ENCODE results near the gene FGF3. TPM values are rescaled to one million over a fixed set of nuclear protein-coding genes. Genes with fewer than 3 reads are reported as not detected.

Gene FGF3
- total and polyA plus RNA-seq, 4 experiments from 2014 or later = not detected

DNA sequence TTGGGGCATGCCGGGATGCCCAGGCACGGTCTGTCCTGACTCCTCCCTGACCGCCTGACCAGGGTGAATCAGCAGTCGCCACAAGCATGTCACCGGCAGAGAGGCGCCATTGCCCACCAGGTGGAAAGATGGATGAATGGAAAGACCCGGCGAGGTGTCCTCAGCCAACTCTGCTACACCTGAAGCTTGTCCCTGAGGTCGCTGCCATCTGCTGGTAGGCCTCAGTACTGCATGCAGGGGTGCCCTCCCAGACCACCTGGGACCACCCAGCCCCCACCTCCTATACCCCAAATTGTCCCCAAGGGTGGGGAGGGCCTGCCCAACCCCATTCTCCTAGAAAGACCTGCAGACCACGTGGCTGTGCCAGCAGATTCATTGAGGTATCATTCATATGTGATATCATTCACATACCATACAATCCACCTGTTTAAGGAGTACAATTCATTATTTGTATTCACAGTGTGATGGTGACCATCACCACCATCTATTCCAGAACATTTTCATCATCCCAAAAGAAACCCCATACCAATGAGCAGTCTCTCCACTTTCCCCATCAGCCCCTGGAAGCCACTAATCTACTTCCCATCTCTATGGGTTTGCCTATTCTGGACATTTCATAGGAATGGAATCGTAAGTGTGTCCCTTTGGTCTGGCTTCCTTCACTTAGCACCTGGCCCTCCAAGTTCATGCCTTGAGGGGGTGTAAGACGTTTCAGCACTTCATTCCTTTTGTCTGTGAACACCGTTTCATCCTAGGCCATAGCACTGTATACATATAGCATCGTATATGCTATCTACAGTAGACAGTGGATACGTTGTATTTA lies 17.5 kb downstream of the FGF3 start:
- no peak overlapping the region for H3K4me3 ChIP-seq (ENCODE audit: low read length in 2 of 2)
- no peaks in the 10 kb centered on the region for H3K36me3 ChIP-seq (ENCODE audit: insufficient read depth, low read length)
- intact Hi-C loops (cut with micrococcal nuclease) = no loop called here
- H3K27ac ChIP-seq (ENCODE audit: low read depth, low read length) = no peak overlapping the region
- no peaks in the 10 kb centered on the region for H3K4me1 ChIP-seq (ENCODE audit: insufficient read depth, low read length)
- H3K4me1 Mint-ChIP-seq = no peaks in the 10 kb centered on the region
- peaks cover 0 to 3% (median 0%) of the 10 kb centered on the region in 8 donors for H3K9me3 Mint-ChIP-seq
- H3K4me3 Mint-ChIP-seq = no peak overlapping the region
- peak in 2 of 5 donors; percentile 3 to 11 for DNase-seq
- H3K36me3 Mint-ChIP-seq = no peaks in the 10 kb centered on the region
- no peaks in the 10 kb centered on the region for H3K27me3 ChIP-seq (ENCODE audit: insufficient read depth, low read length)
- H3K27ac Mint-ChIP-seq = no peak overlapping the region
- CTCF ChIA-PET (ENCODE audit: partially characterized antibody) = interaction anchor here (0.5 to 1.3 kb wide), 2 partner anchors 32 to 826 kb away, joined by 3 read pairs; no protein-coding TSS in a partner anchor
- POLR2A ChIA-PET (ENCODE audit: partially characterized antibody) = no interaction called here
- peaks cover 0 to 7% of the 10 kb centered on the region in 2 donors for H3K27me3 Mint-ChIP-seq
- H3K9me3 ChIP-seq (ENCODE audit: control insufficient read depth in 1 of 2, low read length in 2 of 2) = no peaks in the 10 kb centered on the region

DNA sequence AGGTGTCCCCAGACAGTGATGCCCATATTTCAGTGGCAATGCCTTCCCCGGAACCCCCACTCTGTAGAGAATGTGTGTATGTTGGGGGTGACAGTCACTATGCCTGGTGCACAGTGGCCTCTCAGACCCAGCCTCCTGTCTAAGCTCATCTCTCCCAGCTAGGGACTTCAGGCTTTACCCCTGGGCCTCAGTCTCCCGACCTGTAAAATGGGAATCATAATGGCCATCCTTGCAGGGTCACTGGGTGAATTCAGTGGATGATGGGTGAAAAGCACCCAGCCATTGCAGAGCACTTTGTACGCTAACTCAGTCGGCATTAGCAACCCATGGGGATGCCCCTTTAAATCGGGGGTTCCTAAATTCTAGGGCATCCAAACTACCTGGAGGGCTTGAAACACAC lies 18.9 kb downstream of the FGF3 start:
- no peaks in the 10 kb centered on the region for H3K4me1 Mint-ChIP-seq
- H3K27ac ChIP-seq (ENCODE audit: low read depth, low read length) = no peak overlapping the region
- no peak for DNase-seq
- no peak overlapping the region for H3K4me3 Mint-ChIP-seq
- H3K9me3 ChIP-seq (ENCODE audit: control insufficient read depth in 1 of 2, low read length in 2 of 2) = no peaks in the 10 kb centered on the region
- H3K27ac Mint-ChIP-seq = no peak overlapping the region
- H3K36me3 Mint-ChIP-seq = no peaks in the 10 kb centered on the region
- POLR2A ChIA-PET (ENCODE audit: partially characterized antibody) = no interaction called here
- H3K27me3 Mint-ChIP-seq = peaks cover 0 to 7% of the 10 kb centered on the region in 2 donors
- no peaks in the 10 kb centered on the region for H3K27me3 ChIP-seq (ENCODE audit: insufficient read depth, low read length)
- CTCF ChIA-PET (ENCODE audit: partially characterized antibody) = no interaction called here
- H3K36me3 ChIP-seq (ENCODE audit: insufficient read depth, low read length) = no peaks in the 10 kb centered on the region
- H3K9me3 Mint-ChIP-seq = peaks cover 0 to 3% (median 0%) of the 10 kb centered on the region in 8 donors
- H3K4me3 ChIP-seq (ENCODE audit: low read length in 2 of 2) = no peak overlapping the region
- intact Hi-C loops (cut with micrococcal nuclease) = no loop called here
- no peaks in the 10 kb centered on the region for H3K4me1 ChIP-seq (ENCODE audit: insufficient read depth, low read length)

DNA sequence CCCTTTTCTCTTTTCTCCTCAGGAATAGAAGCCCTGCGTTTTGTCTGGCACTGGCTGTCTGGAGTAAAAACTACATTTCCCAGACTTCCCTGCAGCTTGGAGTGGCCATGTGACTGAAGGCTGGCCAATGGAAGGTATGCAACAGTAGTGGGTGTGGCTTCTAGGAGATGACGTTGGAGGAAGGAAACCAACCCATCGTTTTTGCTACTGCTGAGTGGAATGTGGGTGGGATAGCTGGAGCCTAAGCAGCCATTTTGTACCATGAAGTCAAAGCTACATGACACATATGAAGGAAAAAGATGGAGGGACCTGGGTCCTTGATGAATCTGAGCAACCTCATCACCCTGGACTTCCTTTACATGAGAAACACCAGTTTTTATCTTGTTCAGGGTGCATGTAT lies 19.6 kb downstream of the FGF3 start:
- H3K36me3 Mint-ChIP-seq = no peaks in the 10 kb centered on the region
- Histone ChIP-seq H3K27ac (ENCODE audit: low read depth, low read length) (no peak overlapping the region), H3K36me3 (ENCODE audit: insufficient read depth, low read length) (no peaks in the 10 kb centered on the region), H3K9me3 (ENCODE audit: control insufficient read depth in 1 of 2, low read length in 2 of 2) (no peaks in the 10 kb centered on the region), H3K27me3 (ENCODE audit: insufficient read depth, low read length) (no peaks in the 10 kb centered on the region), H3K4me3 (ENCODE audit: low read length in 2 of 2) (no peak overlapping the region), H3K4me1 (ENCODE audit: insufficient read depth, low read length) (no peaks in the 10 kb centered on the region)
- no peak overlapping the region for H3K4me3 Mint-ChIP-seq
- peaks cover 0 to 7% of the 10 kb centered on the region in 2 donors for H3K27me3 Mint-ChIP-seq
- H3K9me3 Mint-ChIP-seq = peaks cover 0 to 3% (median 0%) of the 10 kb centered on the region in 8 donors
- ChIA-PET POLR2A (ENCODE audit: partially characterized antibody) (no interaction called here), CTCF (ENCODE audit: partially characterized antibody) (no interaction called here)
- H3K27ac Mint-ChIP-seq = no peak overlapping the region
- no peak for DNase-seq
- no peaks in the 10 kb centered on the region for H3K4me1 Mint-ChIP-seq
- intact Hi-C loops (cut with micrococcal nuclease) = no loop called here

DNA sequence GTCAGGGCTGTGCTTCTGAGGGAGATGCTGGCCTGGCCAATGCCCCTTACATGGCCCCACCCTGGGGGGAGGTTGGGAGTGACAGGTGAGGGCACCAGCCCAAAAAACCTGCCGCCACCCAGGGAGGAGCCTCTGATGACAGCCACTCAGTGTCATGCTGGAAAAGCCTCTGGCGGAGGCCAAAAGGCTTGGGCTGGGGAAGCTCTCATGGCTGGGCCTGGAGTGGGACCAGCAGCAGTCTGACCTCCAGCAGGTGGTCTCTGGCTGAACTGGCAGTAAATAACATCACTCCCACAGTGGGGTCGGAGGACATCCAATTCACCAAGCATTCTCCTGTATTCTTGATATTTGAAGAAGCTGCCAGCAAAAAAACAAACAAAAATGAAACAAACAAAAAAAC lies 20.1 kb downstream of the FGF3 start:
- Mint-ChIP-seq H3K4me3 (no peak overlapping the region), H3K4me1 (no peaks in the 10 kb centered on the region), H3K27me3 (peaks cover 0 to 7% of the 10 kb centered on the region in 2 donors), H3K27ac (no peak overlapping the region), H3K9me3 (peaks cover 0 to 3% (median 0%) of the 10 kb centered on the region in 8 donors), H3K36me3 (no peaks in the 10 kb centered on the region)
- intact Hi-C loops (cut with micrococcal nuclease) = no loop called here
- Histone ChIP-seq H3K27ac (ENCODE audit: low read depth, low read length) (no peak overlapping the region), H3K9me3 (ENCODE audit: control insufficient read depth in 1 of 2, low read length in 2 of 2) (no peaks in the 10 kb centered on the region), H3K4me1 (ENCODE audit: insufficient read depth, low read length) (no peaks in the 10 kb centered on the region), H3K36me3 (ENCODE audit: insufficient read depth, low read length) (no peaks in the 10 kb centered on the region), H3K27me3 (ENCODE audit: insufficient read depth, low read length) (no peaks in the 10 kb centered on the region), H3K4me3 (ENCODE audit: low read length in 2 of 2) (no peak overlapping the region)
- ChIA-PET CTCF (ENCODE audit: partially characterized antibody) (no interaction called here), POLR2A (ENCODE audit: partially characterized antibody) (no interaction called here)
- DNase-seq = no peak

DNA sequence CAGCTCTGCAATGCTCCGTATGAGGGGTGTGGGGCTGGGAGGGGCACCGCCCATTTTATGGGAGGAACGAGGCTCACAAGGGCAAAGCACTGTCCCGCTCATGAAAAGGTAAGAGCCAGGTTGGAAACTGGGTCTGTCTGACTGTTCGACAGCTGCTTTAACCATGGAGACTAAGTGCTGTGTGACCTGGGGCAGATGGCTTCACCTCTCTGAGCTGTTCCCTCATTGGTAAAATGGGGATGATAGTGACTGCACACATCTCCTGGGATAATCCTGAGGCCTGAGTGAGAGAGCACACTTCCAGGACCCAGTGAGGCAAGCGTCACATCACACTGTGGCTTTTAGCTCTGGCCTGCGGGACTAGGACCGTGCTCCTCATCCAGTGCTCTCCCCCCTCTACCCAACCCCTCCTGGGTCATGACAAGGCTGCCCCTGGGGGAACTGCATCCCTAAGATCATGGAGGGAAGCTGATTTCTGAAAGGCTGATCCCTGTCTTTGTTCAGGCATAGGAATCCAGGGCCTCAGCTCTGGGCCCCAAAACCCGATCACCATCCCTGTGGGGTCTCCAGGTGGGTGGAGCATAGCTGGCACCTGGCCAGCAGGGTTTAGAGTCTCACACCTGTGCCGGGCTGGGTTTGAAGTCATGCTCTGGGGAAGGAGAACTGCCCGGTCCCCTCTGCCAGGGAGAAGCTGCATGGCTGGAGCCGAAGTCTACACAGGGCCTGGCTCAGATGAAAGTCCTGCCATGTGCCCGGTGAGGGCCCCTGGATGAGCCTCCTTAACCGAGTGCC lies 21.3 kb downstream of the FGF3 start:
- Histone ChIP-seq H3K4me3 (ENCODE audit: low read length in 2 of 2) (no peak overlapping the region), H3K4me1 (ENCODE audit: insufficient read depth, low read length) (no peaks in the 10 kb centered on the region), H3K9me3 (ENCODE audit: control insufficient read depth in 1 of 2, low read length in 2 of 2) (no peaks in the 10 kb centered on the region), H3K27ac (ENCODE audit: low read depth, low read length) (no peak overlapping the region), H3K36me3 (ENCODE audit: insufficient read depth, low read length) (no peaks in the 10 kb centered on the region), H3K27me3 (ENCODE audit: insufficient read depth, low read length) (no peaks in the 10 kb centered on the region)
- POLR2A ChIA-PET (ENCODE audit: partially characterized antibody) = no interaction called here
- Mint-ChIP-seq H3K9me3 (peaks cover 0 to 3% (median 0%) of the 10 kb centered on the region in 8 donors), H3K27ac (no peak overlapping the region), H3K36me3 (no peaks in the 10 kb centered on the region), H3K4me1 (no peaks in the 10 kb centered on the region), H3K4me3 (no peak overlapping the region), H3K27me3 (peaks cover 0 to 9% of the 10 kb centered on the region in 2 donors)
- CTCF ChIA-PET (ENCODE audit: partially characterized antibody) = no interaction called here
- intact Hi-C loops (cut with micrococcal nuclease) = no loop called here
- DNase-seq = no peak

DNA sequence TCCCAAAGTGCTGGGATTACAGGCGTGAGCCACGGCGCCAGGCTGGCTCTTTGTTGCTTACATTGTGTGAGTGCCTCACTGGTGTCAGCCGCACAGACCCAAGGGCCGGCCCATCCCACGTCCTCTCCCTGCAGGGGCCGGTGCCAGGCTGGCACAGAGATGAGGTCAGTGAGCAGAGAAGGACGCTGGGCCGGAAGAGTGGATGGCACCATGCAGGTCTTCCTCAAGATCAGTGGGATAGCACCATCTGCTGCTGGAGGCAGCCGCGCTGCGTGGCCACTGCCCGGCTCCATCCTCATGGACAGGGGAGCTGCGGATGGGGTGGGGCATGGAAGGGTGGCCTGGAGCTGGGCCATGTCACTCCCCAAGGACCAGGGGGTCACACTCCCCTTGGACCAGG lies 22.1 kb downstream of the FGF3 start:
- intact Hi-C loops (cut with micrococcal nuclease) = no loop called here
- no peaks in the 10 kb centered on the region for H3K4me1 Mint-ChIP-seq
- no peak overlapping the region for H3K27ac Mint-ChIP-seq
- peaks cover 0 to 3% (median 0%) of the 10 kb centered on the region in 8 donors for H3K9me3 Mint-ChIP-seq
- ChIA-PET POLR2A (ENCODE audit: partially characterized antibody) (no interaction called here), CTCF (ENCODE audit: partially characterized antibody) (no interaction called here)
- Histone ChIP-seq H3K4me3 (ENCODE audit: low read length in 2 of 2) (no peak overlapping the region), H3K9me3 (ENCODE audit: control insufficient read depth in 1 of 2, low read length in 2 of 2) (no peaks in the 10 kb centered on the region), H3K4me1 (ENCODE audit: insufficient read depth, low read length) (no peaks in the 10 kb centered on the region), H3K36me3 (ENCODE audit: insufficient read depth, low read length) (no peaks in the 10 kb centered on the region), H3K27me3 (ENCODE audit: insufficient read depth, low read length) (no peaks in the 10 kb centered on the region), H3K27ac (ENCODE audit: low read depth, low read length) (no peak overlapping the region)
- no peak overlapping the region for H3K4me3 Mint-ChIP-seq
- H3K27me3 Mint-ChIP-seq = peaks cover 0 to 11% of the 10 kb centered on the region in 2 donors
- DNase-seq = no peak
- H3K36me3 Mint-ChIP-seq = no peaks in the 10 kb centered on the region

DNA sequence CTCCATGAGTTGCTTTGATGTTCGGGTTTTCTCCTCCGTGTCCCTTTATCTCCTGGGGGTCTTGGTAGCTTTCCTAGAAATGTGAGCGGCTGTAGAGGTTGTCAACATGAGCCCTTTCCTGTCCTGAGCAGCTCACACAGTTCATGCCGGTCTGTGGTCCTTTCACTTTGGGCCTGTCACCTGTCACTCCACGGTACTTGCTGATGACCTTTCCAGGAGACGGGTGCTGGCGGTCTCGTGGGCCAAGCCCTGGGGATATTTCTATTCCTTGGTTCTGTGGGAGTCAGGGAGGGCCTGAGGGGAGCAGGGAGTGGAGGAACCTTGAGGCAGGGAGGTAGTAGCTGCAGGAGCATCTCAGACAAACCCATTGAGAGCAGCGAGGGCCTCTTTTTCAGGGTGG lies 23.2 kb downstream of the FGF3 start:
- H3K27me3 Mint-ChIP-seq = peaks cover 0 to 9% of the 10 kb centered on the region in 2 donors

More for the DNA sequence above, 23.2 kb downstream of the FGF3 start:
- Histone ChIP-seq H3K4me1 (ENCODE audit: insufficient read depth, low read length) (no peaks in the 10 kb centered on the region), H3K36me3 (ENCODE audit: insufficient read depth, low read length) (no peaks in the 10 kb centered on the region), H3K27me3 (ENCODE audit: insufficient read depth, low read length) (no peaks in the 10 kb centered on the region), H3K4me3 (ENCODE audit: low read length in 2 of 2) (no peak overlapping the region), H3K27ac (ENCODE audit: low read depth, low read length) (no peak overlapping the region), H3K9me3 (ENCODE audit: control insufficient read depth in 1 of 2, low read length in 2 of 2) (no peaks in the 10 kb centered on the region)
- Mint-ChIP-seq H3K4me3 (no peak overlapping the region), H3K9me3 (peaks cover 0 to 3% (median 0%) of the 10 kb centered on the region in 8 donors), H3K27ac (no peak overlapping the region), H3K4me1 (no peaks in the 10 kb centered on the region), H3K36me3 (no peaks in the 10 kb centered on the region)
- ChIA-PET CTCF (ENCODE audit: partially characterized antibody) (no interaction called here), POLR2A (ENCODE audit: partially characterized antibody) (no interaction called here)
- intact Hi-C loops (cut with micrococcal nuclease) = no loop called here
- no peak for DNase-seq

All from CD4-positive, alpha-beta memory T cell (primary cell).